IMR-90 (cell line): Measurements from ENCODE around the gene ASIC2. TPM values are rescaled to one million over a fixed set of nuclear protein-coding genes. Genes with fewer than 3 reads are reported as not detected.

Source experiments
- ATAC-seq: fragments of 200-7000 bp; cut with Tn5 transposase; 2 replicates; pipeline ENCODE4 v1.9.1; 2020; ENCODE audit warnings: low read depth, mild to moderate bottlenecking, moderate library complexity
- BruUV-seq: library from RNA; stranded (reverse); fragments of 400-500 nt; replicated peaks from 2 replicates; lab custom pipeline; 2021; lab: Mats Ljungman, UMichigan
- CTCF ChIA-PET: fragments of 300-600 bp; formaldehyde crosslinking; extraction: SDS; loops from one replicate; lab custom pipeline; 2021; ENCODE audit warnings: antibody characterized with exemption; lab: Yijun Ruan, JAX
- POLR2A ChIA-PET: fragments of 300-600 bp; sonication (Branson Sonifier 250); formaldehyde crosslinking; loops from one replicate; lab custom pipeline; 2022; ENCODE audit warnings: antibody characterized with exemption; ENCODE audit not compliant: unreplicated experiment; lab: Charles Lee
- DNase-seq: peaks from one replicate; pipeline ENCODE4 v3.0.0; 2013
- H2AFZ ChIP-seq: replicated peaks from 2 replicates; pipeline ENCODE3; 2013; ENCODE audit warnings: low read length, mild to moderate bottlenecking; ENCODE audit not compliant: poor library complexity
- H2AK5ac ChIP-seq: 2 replicates; pipeline ENCODE4 v1.6.1; 2013; ENCODE audit warnings: low read depth, low read length, inconsistent platforms
- H2AK9ac ChIP-seq: replicated peaks from 2 replicates; pipeline ENCODE3; 2013; ENCODE audit warnings: mild to moderate bottlenecking, low read depth, low read length, moderate library complexity; ENCODE audit not compliant: poor library complexity
- H2BK120ac ChIP-seq: 2 replicates; pipeline ENCODE4 v1.6.1; 2013; ENCODE audit warnings: low read depth, low read length, inconsistent platforms
- H2BK15ac ChIP-seq: 3 replicates; pipeline ENCODE4 v1.6.1; 2013; ENCODE audit warnings: low read depth, low read length, inconsistent platforms
- H2BK20ac ChIP-seq: 2 replicates; pipeline ENCODE4 v1.6.1; 2013; ENCODE audit warnings: low read depth, mild to moderate bottlenecking, inconsistent platforms, low read length, moderate library complexity
- H2BK5ac ChIP-seq: 2 replicates; pipeline ENCODE4 v1.6.1; 2013; ENCODE audit warnings: mild to moderate bottlenecking, low read depth, low read length, inconsistent platforms; ENCODE audit not compliant: poor library complexity, severe bottlenecking
- H3K14ac ChIP-seq: replicated peaks from 2 replicates; pipeline ENCODE4 v1.6.1; 2013; ENCODE audit warnings: low read depth, low read length, inconsistent platforms
- H3K18ac ChIP-seq: 2 replicates; pipeline ENCODE4 v1.6.1; 2013; ENCODE audit warnings: low read depth, low read length, control low read depth
- H3K23ac ChIP-seq: 2 replicates; pipeline ENCODE4 v1.6.1; 2013; ENCODE audit warnings: low read depth, low read length, inconsistent platforms
- H3K27ac ChIP-seq: 2 replicates; pipeline ENCODE4 v1.5.1; 2013; ENCODE audit warnings: mild to moderate bottlenecking, control low read depth, low read length; ENCODE audit not compliant: insufficient read depth
- H3K27me3 ChIP-seq: 2 replicates; pipeline ENCODE4 v1.6.1; 2013; ENCODE audit warnings: low read length; ENCODE audit not compliant: control insufficient read depth, insufficient read depth
- H3K36me3 ChIP-seq: 2 replicates; pipeline ENCODE4 v1.6.1; 2013; ENCODE audit warnings: low read length, mixed read lengths; ENCODE audit not compliant: control insufficient read depth, insufficient read depth
- H3K4ac ChIP-seq: 2 replicates; pipeline ENCODE4 v1.6.1; 2013; ENCODE audit warnings: low read depth, low read length, inconsistent platforms
- H3K4me1 ChIP-seq: 2 replicates; pipeline ENCODE4 v1.6.1; 2013; ENCODE audit warnings: low read length, mixed read lengths; ENCODE audit not compliant: control insufficient read depth, insufficient read depth
- H3K4me2 ChIP-seq: 2 replicates; pipeline ENCODE4 v1.6.1; 2013; ENCODE audit warnings: low read depth, mild to moderate bottlenecking, control low read depth, low read length, moderate library complexity
- H3K4me3 ChIP-seq: 2 replicates; pipeline ENCODE4 v1.5.1; 2013; ENCODE audit warnings: low read depth, mild to moderate bottlenecking, control low read depth, low read length, moderate library complexity; ENCODE audit not compliant: insufficient read depth
- H3K56ac ChIP-seq: 2 replicates; pipeline ENCODE4 v1.6.1; 2013; ENCODE audit warnings: low read length, inconsistent platforms; ENCODE audit not compliant: insufficient read depth; ENCODE audit errors: extremely low read depth
- H3K79me1 ChIP-seq, 2 experiments: 2 replicates each; pipeline ENCODE4 v1.6.1; 2013; ENCODE audit warnings: low read length in 2 of 2, inconsistent platforms in 1 of 2, low read depth in 1 of 2
- H3K9ac ChIP-seq: 2 replicates; pipeline ENCODE4 v1.6.1; 2013; ENCODE audit warnings: low read depth, low read length, control low read depth
- H3K9me1 ChIP-seq: 2 replicates; pipeline ENCODE4 v1.6.1; 2013; ENCODE audit warnings: low read length, inconsistent platforms; ENCODE audit not compliant: insufficient read depth
- H3K9me3 ChIP-seq: 2 replicates; pipeline ENCODE4 v1.6.1; 2013; ENCODE audit warnings: low read length; ENCODE audit not compliant: control insufficient read depth, insufficient read depth
- H4K20me1 ChIP-seq: 2 replicates; pipeline ENCODE4 v1.6.1; 2013; ENCODE audit warnings: low read length, inconsistent platforms; ENCODE audit not compliant: insufficient read depth
- H4K5ac ChIP-seq: 2 replicates; pipeline ENCODE4 v1.6.1; 2013; ENCODE audit warnings: mild to moderate bottlenecking, low read depth, low read length, control low read depth
- H4K8ac ChIP-seq, 2 experiments: 2 replicates each; pipeline ENCODE4 v1.6.1; 2013; ENCODE audit warnings: low read depth in 2 of 2, low read length in 2 of 2, control low read depth in 1 of 2, inconsistent platforms in 1 of 2
- H4K91ac ChIP-seq: 2 replicates; pipeline ENCODE4 v1.6.1; 2013; ENCODE audit warnings: low read depth, low read length, inconsistent platforms; ENCODE audit not compliant: insufficient read depth
- BHLHE40 ChIP-seq: fragments of 150-350 bp; IDR thresholded peaks from 2 replicates; pipeline ENCODE4 v1.6.1; 2016; ENCODE audit warnings: mild to moderate bottlenecking, low read depth, low read length
- CEBPB ChIP-seq: IDR thresholded peaks from 2 replicates; pipeline ENCODE4 v1.6.1; 2012; ENCODE audit warnings: low read depth, low read length, improper control_type of control experiment
- CHD1 ChIP-seq: IDR thresholded peaks from 2 replicates; pipeline ENCODE4 v1.6.1; 2012; ENCODE audit warnings: low read depth, low read length, improper control_type of control experiment
- FOS ChIP-seq: fragments of 150-350 bp; IDR thresholded peaks from 2 replicates; pipeline ENCODE4 v1.6.1; 2016; ENCODE audit warnings: low read depth, low read length
- MAFK ChIP-seq: IDR thresholded peaks from 2 replicates; pipeline ENCODE4 v1.6.1; 2012; ENCODE audit warnings: low read depth, low read length, improper control_type of control experiment
- MXI1 ChIP-seq: IDR thresholded peaks from 2 replicates; pipeline ENCODE4 v1.6.1; 2012; ENCODE audit warnings: low read depth, mild to moderate bottlenecking, low read length, moderate library complexity, borderline replicate concordance
- NFE2L2 ChIP-seq: fragments of 150-350 bp; IDR thresholded peaks from 2 replicates; pipeline ENCODE4 v1.6.1; 2016; ENCODE audit warnings: low read depth, mild to moderate bottlenecking, low read length
- POLR2A ChIP-seq: IDR thresholded peaks from 2 replicates; pipeline ENCODE4 v1.6.1; 2012; ENCODE audit warnings: mild to moderate bottlenecking, low read depth, low read length
- RAD21 ChIP-seq: IDR thresholded peaks from 2 replicates; pipeline ENCODE4 v1.6.1; 2012; ENCODE audit warnings: low read length, improper control_type of control experiment
- RCOR1 ChIP-seq: IDR thresholded peaks from 2 replicates; pipeline ENCODE4 v1.6.1; 2012; ENCODE audit warnings: mild to moderate bottlenecking, low read length, improper control_type of control experiment; ENCODE audit not compliant: insufficient replicate concordance
- RFX5 ChIP-seq: IDR thresholded peaks from 2 replicates; pipeline ENCODE4 v1.8.0; 2012; ENCODE audit warnings: low read depth, mild to moderate bottlenecking, low read length, moderate library complexity
- SMC3 ChIP-seq: fragments of 150-350 bp; IDR thresholded peaks from 2 replicates; pipeline ENCODE4 v1.6.1; 2016; ENCODE audit warnings: low read depth, mild to moderate bottlenecking, antibody characterized with exemption, low read length, moderate library complexity
- WGBS, 2 experiments: methylation state at CpG; one replicate each; pipeline versions ENCODE4 v1.1.5 to v1.1.7; 2013; ENCODE audit warnings: missing lambda C conversion rate in 2 of 2; ENCODE audit not compliant: insufficient read length in 1 of 2; ENCODE audit errors: extremely low coverage in 2 of 2; 5-methylcytosine and 5-hydroxymethylcytosine counted together
- dilution Hi-C: fragments of 300-500 bp; cut with HindIII; formaldehyde crosslinking; loops from one replicate; pipeline ENCODE4 v1.14.3; 2018; ENCODE audit warnings: low sequenced_read_pairs; ENCODE audit not compliant: unreplicated experiment
- in situ Hi-C: fragments of 300-500 bp; cut with MboI; formaldehyde crosslinking; loops from 3 replicates; pipeline ENCODE4 v1.14.3; 2019; ENCODE audit warnings: low sequenced_read_pairs, inconsistent platforms, mixed read lengths
- intact Hi-C: fragments of 100-400 bp; cut with micrococcal nuclease; formaldehyde crosslinking; loops from 2 replicates; pipeline ENCODE4 v1.10.0; 2022
- polyA plus RNA-seq, 3 experiments: library from polyadenylated mRNA; depleted of rRNA; stranded (reverse); fragments of >200 nt; gene quantifications; 2 replicates each; pipeline ENCODE4 v1.2.3, GENCODE V29; 2012; ENCODE audit warnings: low replicate concordance in 1 of 3
- total RNA-seq: library from RNA; depleted of rRNA; stranded (reverse); fragments of >200 nt; gene quantifications from 2 replicates; pipeline ENCODE4 v1.2.3, GENCODE V29; 2012
- TF ChIP-seq, protein P1 (sequence below): fragments of 150-350 bp; IDR thresholded peaks from 2 replicates; pipeline ENCODE4 v1.6.1; 2016; ENCODE audit warnings: low read depth, mild to moderate bottlenecking, low read length, moderate library complexity, borderline replicate concordance
- TF ChIP-seq, protein P2 (sequence below): conservative IDR thresholded peaks from 2 replicates; pipeline ENCODE4 v1.5.1; 2012; ENCODE audit warnings: mild to moderate bottlenecking, low read depth, low read length, improper control_type of control experiment

ASIC2 gene
- total and polyA plus RNA-seq, 2 of the 4 experiments (the other 2 are of a cell fraction) = under 0.01 to 0.15 TPM

DNA sequence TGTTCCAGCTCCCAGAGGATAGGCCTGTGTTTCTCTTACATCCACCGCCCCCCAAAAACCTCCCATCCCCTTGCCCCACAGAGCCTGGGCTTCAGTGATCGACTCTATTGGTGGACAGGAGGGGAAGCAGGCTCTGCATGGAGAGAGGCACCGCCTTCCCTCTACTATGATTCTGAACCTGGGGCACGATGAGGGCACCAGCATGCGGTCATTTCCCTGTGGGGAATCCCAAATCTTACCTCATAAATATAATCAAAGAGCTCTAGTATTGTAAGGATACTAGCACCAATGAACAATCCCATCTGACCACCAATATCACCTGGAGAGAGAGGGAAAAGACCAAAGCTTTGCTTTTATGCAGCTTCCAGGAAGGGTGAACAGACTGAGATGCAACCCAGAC lies 275.7 kb downstream of the ASIC2 start:
- Histone ChIP-seq H3K79me1 (no peaks in the 10 kb centered on the region), H2BK15ac (no peak overlapping the region), H3K9me1 (peaks cover 8% of the 10 kb centered on the region), H3K18ac (no peak overlapping the region), H4K91ac (no peak overlapping the region), H3K36me3 (no peaks in the 10 kb centered on the region), H3K27me3 (0 out of 2 replicates have a peak, but pooled peaks cover 4% of the 10 kb centered on the region), H2BK120ac (no peak overlapping the region), H3K4me3 (no peak overlapping the region), H2BK20ac (no peak overlapping the region), H3K9ac (no peak overlapping the region), H3K14ac (no peak overlapping the region), H3K56ac (no peak overlapping the region), H3K27ac (no peak overlapping the region), H3K4me1 (peaks cover 20% of the 10 kb centered on the region), H3K4me2 (no peak overlapping the region), H2BK5ac (no peak overlapping the region), H4K8ac (no peak overlapping the region), H3K9me3 (no peaks in the 10 kb centered on the region), H2AFZ (no peak overlapping the region), H3K4ac (no peak overlapping the region), H2AK5ac (no peak overlapping the region), H4K5ac (no peak overlapping the region), H4K20me1 (no peaks in the 10 kb centered on the region), H3K23ac (no peak overlapping the region), H2AK9ac (no peak overlapping the region)
- no peak for TF ChIP-seq MAFK
- TF ChIP-seq NFE2L2 = no peak
- TF ChIP-seq RCOR1 = no peak
- TF ChIP-seq MXI1 = no peak
- TF ChIP-seq, protein P1, sequence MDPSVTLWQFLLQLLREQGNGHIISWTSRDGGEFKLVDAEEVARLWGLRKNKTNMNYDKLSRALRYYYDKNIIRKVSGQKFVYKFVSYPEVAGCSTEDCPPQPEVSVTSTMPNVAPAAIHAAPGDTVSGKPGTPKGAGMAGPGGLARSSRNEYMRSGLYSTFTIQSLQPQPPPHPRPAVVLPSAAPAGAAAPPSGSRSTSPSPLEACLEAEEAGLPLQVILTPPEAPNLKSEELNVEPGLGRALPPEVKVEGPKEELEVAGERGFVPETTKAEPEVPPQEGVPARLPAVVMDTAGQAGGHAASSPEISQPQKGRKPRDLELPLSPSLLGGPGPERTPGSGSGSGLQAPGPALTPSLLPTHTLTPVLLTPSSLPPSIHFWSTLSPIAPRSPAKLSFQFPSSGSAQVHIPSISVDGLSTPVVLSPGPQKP = no peak
- TF ChIP-seq RAD21 = no peak
- TF ChIP-seq RFX5 = no peak
- no peak for TF ChIP-seq CHD1
- TF ChIP-seq FOS = no peak
- TF ChIP-seq BHLHE40 = no peak
- TF ChIP-seq, protein P2, sequence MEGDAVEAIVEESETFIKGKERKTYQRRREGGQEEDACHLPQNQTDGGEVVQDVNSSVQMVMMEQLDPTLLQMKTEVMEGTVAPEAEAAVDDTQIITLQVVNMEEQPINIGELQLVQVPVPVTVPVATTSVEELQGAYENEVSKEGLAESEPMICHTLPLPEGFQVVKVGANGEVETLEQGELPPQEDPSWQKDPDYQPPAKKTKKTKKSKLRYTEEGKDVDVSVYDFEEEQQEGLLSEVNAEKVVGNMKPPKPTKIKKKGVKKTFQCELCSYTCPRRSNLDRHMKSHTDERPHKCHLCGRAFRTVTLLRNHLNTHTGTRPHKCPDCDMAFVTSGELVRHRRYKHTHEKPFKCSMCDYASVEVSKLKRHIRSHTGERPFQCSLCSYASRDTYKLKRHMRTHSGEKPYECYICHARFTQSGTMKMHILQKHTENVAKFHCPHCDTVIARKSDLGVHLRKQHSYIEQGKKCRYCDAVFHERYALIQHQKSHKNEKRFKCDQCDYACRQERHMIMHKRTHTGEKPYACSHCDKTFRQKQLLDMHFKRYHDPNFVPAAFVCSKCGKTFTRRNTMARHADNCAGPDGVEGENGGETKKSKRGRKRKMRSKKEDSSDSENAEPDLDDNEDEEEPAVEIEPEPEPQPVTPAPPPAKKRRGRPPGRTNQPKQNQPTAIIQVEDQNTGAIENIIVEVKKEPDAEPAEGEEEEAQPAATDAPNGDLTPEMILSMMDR = no peak
- TF ChIP-seq POLR2A = no peak
- no peak for TF ChIP-seq SMC3
- no peak for TF ChIP-seq CEBPB
- no TSS peak for BruUV-seq
- no peak for DNase-seq
- dilution Hi-C loops = no loop called here
- ATAC-seq = no peak
- in situ Hi-C loops = no loop called here
- WGBS, 2 experiments = no CpG with 5 or more reads among the region's 5 CpGs
- intact Hi-C loops = no loop called here
- ChIA-PET CTCF (no interaction called here), POLR2A (no interaction called here)
